Measurements from ENCODE around the gene TMEM127. TPM values are rescaled to one million over a fixed set of nuclear protein-coding genes. Genes with fewer than 3 reads are reported as not detected.
A peak's percentile ranks its signal among the peaks of the same experiment; 100 is the strongest.
"Not testable (repeated sequence)": the region's sequence is repeated elsewhere in the genome, so short reads cannot be mapped to it uniquely, and the experiment has no call there.

TMEM127 gene
- polyA plus RNA-seq, 2 donors, result 25.8 to 29.3 TPM

DNA sequence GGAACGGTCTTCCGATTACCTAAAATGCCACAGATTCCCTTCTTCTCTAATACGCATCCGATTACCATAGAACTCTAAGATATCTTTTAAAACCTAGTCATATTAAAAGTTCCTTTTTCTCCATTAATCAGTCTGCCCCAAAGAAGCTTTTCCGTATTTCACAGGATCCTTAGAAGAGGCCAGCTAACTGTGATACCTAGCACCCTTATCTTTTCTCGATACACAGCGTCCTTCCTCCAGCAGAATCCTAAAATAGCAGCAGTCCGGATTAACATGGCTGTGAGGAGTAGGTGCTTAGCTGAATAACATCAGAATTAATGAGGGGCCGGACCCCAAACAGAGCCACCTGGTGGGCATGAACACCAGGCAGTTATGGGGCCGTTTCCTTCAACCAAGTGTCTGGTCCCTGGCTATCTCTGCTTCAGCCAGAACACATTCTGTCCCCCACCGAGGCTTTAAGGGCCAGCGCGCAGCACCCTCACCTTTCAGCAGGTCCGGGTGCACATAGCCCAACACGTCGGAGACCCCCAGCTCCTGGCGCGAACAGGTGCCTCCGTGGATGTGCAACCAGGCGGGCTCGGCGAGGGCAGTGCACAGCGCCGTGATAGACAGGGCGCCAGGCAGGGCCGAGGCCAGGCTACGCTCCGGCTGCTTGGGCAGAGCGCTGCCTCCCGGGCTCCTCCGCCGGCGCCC lies 995 bp downstream of the TMEM127 start:
- no peaks in the 10 kb centered on the region for H3K27me3 ChIP-seq (ENCODE audit: control insufficient read depth in 1 of 2, insufficient read depth in 2 of 2, low read length in 2 of 2)
- peak overlapping the region; percentile 87 to 92 for H3K27ac ChIP-seq (ENCODE audit: low read depth in 2 of 2, low read length in 1 of 2)
- H3K4me1 ChIP-seq (ENCODE audit: control insufficient read depth in 2 of 2, insufficient read depth in 2 of 2, low read length in 1 of 2), result peaks cover 12 to 22% of the 10 kb centered on the region in 2 donors
- H3K9me3 ChIP-seq (ENCODE audit: control insufficient read depth in 2 of 2, insufficient read depth in 1 of 2, low read depth in 1 of 2, low read length in 1 of 2), result no peaks in the 10 kb centered on the region
- 15 to 17% methylated on average over 28 to 33 of the region's 33 CpGs for WGBS, 2 donors
- peak overlapping the region; percentile 67 to 94 for H3K4me3 ChIP-seq (ENCODE audit: low read depth in 1 of 2, low read length in 2 of 2)
- peaks cover 8 to 18% of the 10 kb centered on the region in 2 donors for H3K36me3 ChIP-seq (ENCODE audit: control insufficient read depth in 2 of 2, insufficient read depth in 2 of 2, low read length in 1 of 2)

DNA sequence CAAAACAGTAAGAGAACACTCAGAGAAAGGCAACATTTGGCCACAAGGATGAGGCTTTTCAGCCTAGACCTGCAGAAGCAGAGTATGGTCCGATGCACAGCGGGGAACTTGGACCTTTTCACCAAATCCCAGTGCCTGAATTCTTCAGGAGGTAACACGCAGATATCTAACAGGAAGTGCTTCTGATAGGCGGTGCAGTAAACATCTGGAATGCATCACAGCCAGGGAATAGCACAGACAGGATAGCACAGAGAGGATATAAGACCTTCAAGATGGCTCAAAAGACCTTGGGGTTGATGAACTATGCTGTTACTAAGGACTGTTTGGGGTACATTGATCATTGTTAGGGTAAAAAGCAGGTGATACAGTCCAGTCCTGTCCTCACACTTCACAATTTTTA lies 1.7 kb downstream of the TMEM127 start:
- peaks cover 8 to 14% of the 10 kb centered on the region in 2 donors for H3K36me3 ChIP-seq (ENCODE audit: control insufficient read depth in 2 of 2, insufficient read depth in 2 of 2, low read length in 1 of 2)
- no peak overlapping the region for H3K27ac ChIP-seq (ENCODE audit: low read depth in 2 of 2, low read length in 1 of 2)
- peak overlapping the region; percentile 4 to 67 for H3K4me3 ChIP-seq (ENCODE audit: low read depth in 1 of 2, low read length in 2 of 2)
- WGBS, 2 donors, result 70 to 71% methylated on average over 4 of the region's 4 CpGs
- H3K27me3 ChIP-seq (ENCODE audit: control insufficient read depth in 1 of 2, insufficient read depth in 2 of 2, low read length in 2 of 2), result no peaks in the 10 kb centered on the region
- no peaks in the 10 kb centered on the region for H3K9me3 ChIP-seq (ENCODE audit: control insufficient read depth in 2 of 2, insufficient read depth in 1 of 2, low read depth in 1 of 2, low read length in 1 of 2)
- H3K4me1 ChIP-seq (ENCODE audit: control insufficient read depth in 2 of 2, insufficient read depth in 2 of 2, low read length in 1 of 2), result peaks cover 15 to 24% of the 10 kb centered on the region in 2 donors

DNA sequence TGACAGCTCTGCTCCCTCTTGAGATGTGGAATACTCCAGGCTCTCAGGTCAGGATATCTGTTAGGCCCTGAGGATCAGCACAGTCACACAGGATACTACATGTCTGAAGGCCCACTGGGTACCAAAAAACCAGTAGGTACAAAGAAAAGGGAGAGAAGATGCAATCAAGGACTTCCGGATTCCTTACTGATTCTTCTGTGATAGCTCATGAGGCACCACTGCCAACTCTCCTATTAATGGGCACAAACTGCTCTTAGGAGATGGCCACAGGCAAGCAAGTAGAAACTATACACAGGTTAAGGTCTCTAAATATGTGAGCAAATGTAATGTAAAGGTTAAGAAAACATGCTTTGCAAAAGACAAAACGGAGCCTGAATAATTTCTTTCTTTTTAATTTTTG lies 3.5 kb downstream of the TMEM127 start:
- Histone ChIP-seq H3K4me3 (ENCODE audit: low read depth in 1 of 2, low read length in 2 of 2) (no peak overlapping the region), H3K27me3 (ENCODE audit: control insufficient read depth in 1 of 2, insufficient read depth in 2 of 2, low read length in 2 of 2) (no peaks in the 10 kb centered on the region), H3K9me3 (ENCODE audit: control insufficient read depth in 2 of 2, insufficient read depth in 1 of 2, low read depth in 1 of 2, low read length in 1 of 2) (no peaks in the 10 kb centered on the region), H3K27ac (ENCODE audit: low read depth in 2 of 2, low read length in 1 of 2) (no peak overlapping the region), H3K4me1 (ENCODE audit: control insufficient read depth in 2 of 2, insufficient read depth in 2 of 2, low read length in 1 of 2) (peaks cover 19 to 21% of the 10 kb centered on the region in 2 donors), H3K36me3 (ENCODE audit: control insufficient read depth in 2 of 2, insufficient read depth in 2 of 2, low read length in 1 of 2) (peaks cover 0 to 7% of the 10 kb centered on the region in 2 donors)
- 78 to 83% methylated on average over 2 of the region's 2 CpGs for WGBS, 2 donors

DNA sequence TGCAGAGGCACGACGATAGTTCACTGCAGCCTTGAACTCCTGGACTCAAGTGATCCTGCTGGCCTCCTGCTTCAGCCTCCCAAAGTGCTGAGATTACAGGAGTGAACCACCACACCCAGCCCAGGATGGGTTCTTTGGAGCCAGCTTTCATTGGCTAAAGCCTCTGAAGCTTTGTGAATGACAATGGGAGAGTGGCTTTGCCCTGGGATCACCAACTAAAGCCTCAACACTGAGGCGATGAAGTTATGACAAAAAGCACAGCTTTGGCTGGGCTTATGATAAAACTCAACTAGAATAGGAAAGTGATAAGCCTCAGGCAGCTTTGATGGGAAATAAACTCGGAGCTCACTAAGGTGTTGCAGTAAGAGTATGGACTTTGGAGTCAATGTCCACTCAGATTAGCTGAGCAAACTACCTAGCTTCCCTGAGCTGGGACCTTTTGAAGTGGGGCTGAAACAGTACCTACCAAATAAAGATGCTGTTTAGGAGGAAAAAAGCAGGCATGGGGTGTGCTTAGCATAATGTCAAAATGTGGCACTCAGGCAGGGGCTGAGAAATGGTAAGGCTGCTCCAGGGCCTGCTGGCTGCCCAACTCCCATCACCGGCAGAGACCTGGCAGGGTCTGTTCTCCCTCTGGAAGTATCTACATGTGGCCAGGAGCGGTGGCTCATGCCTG lies 4.3 kb downstream of the TMEM127 start:
- Histone ChIP-seq H3K27ac (ENCODE audit: low read depth in 2 of 2, low read length in 1 of 2) (peak overlapping the region; percentile 91 to 97), H3K36me3 (ENCODE audit: control insufficient read depth in 2 of 2, insufficient read depth in 2 of 2, low read length in 1 of 2) (peaks cover 0 to 7% of the 10 kb centered on the region in 2 donors), H3K4me3 (ENCODE audit: low read depth in 1 of 2, low read length in 2 of 2) (no peak overlapping the region), H3K9me3 (ENCODE audit: control insufficient read depth in 2 of 2, insufficient read depth in 1 of 2, low read depth in 1 of 2, low read length in 1 of 2) (no peaks in the 10 kb centered on the region), H3K27me3 (ENCODE audit: control insufficient read depth in 1 of 2, insufficient read depth in 2 of 2, low read length in 2 of 2) (no peaks in the 10 kb centered on the region), H3K4me1 (ENCODE audit: control insufficient read depth in 2 of 2, insufficient read depth in 2 of 2, low read length in 1 of 2) (peaks cover 16 to 18% of the 10 kb centered on the region in 2 donors)
- WGBS, 2 donors, result 64 to 88% methylated on average over 6 of the region's 6 CpGs

DNA sequence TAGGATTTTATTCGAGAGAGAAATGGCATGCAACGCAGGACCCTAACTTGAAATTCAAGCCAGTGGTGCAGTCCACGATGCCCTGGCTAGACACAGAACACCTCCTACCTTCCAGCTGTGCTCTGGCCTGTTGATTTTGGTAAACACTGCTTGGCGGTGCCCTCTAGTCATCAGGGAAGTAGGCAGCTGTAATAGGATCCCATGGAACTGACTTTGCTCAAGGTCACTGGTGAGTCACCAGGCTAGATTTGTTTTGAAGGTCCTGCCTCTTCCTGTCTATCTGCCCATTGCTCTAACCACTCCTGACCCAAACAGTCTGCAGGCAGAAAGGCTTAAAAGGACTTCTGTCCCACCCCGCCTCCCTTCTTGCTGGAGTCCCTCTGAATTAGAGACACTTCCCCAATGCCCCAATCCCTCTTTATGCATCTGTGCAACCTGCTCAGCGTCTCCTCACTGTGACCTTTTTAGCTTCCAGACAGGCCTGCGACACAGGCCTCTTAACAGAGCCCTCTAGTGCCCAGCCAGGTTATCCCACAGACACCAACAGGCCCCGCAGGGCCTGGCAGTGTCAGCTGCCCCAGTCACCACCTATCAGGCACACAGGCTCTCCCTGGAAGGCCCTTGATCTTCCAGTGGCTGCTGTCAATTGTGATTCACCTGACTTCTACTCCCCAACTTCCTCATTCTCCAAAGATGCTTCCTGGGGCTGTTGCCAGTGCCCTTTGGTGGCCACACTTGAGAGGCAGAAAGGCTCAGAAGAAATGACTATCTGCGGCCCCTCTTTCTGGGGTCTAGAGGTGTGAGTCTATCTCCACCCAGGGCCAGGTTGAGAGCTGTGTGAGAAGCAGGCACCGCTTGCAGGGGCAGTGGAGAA lies 5.2 kb downstream of the TMEM127 start:
- 39 to 41% methylated on average over 10 of the region's 10 CpGs for WGBS, 2 donors
- Histone ChIP-seq H3K4me3 (ENCODE audit: low read depth in 1 of 2, low read length in 2 of 2) (no peak overlapping the region), H3K36me3 (ENCODE audit: control insufficient read depth in 2 of 2, insufficient read depth in 2 of 2, low read length in 1 of 2) (peaks cover 0 to 9% of the 10 kb centered on the region in 2 donors)

DNA sequence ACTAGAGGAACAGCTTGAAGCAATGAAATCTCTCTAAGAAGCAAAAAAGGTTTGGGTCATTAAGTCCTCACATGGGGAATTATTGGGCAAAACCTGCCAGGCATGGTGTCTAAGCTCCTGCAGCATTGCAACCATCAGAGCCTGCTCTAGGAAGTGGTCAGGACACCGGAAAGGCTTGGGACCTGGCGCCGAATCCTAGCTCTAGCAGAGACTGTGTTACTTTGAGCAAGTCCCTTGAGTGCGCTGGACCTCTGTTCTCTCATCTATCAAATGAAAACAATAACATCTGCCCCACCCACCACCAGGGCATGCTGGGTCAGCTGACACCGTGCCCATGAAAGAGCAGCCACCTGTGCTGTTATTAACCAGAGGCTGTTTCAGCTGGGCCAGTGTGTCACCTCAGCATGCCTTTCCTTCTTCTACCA lies 6.3 kb downstream of the TMEM127 start:
- Histone ChIP-seq H3K4me1 (ENCODE audit: control insufficient read depth in 2 of 2, insufficient read depth in 2 of 2, low read length in 1 of 2) (peaks cover 16% of the 10 kb centered on the region in 2 donors), H3K9me3 (ENCODE audit: control insufficient read depth in 2 of 2, insufficient read depth in 1 of 2, low read depth in 1 of 2, low read length in 1 of 2) (no peaks in the 10 kb centered on the region), H3K36me3 (ENCODE audit: control insufficient read depth in 2 of 2, insufficient read depth in 2 of 2, low read length in 1 of 2) (peaks cover 2 to 15% of the 10 kb centered on the region in 2 donors), H3K27me3 (ENCODE audit: control insufficient read depth in 1 of 2, insufficient read depth in 2 of 2, low read length in 2 of 2) (no peaks in the 10 kb centered on the region), H3K4me3 (ENCODE audit: low read depth in 1 of 2, low read length in 2 of 2) (no peak overlapping the region), H3K27ac (ENCODE audit: low read depth in 2 of 2, low read length in 1 of 2) (peak overlapping the region; percentile 91 to 97)
- 52 to 71% methylated on average over 5 of the region's 5 CpGs for WGBS, 2 donors

More for the DNA sequence above, 5.2 kb downstream of the TMEM127 start:
- Histone ChIP-seq H3K4me1 (ENCODE audit: control insufficient read depth in 2 of 2, insufficient read depth in 2 of 2, low read length in 1 of 2) (peaks cover 16 to 18% of the 10 kb centered on the region in 2 donors), H3K9me3 (ENCODE audit: control insufficient read depth in 2 of 2, insufficient read depth in 1 of 2, low read depth in 1 of 2, low read length in 1 of 2) (no peaks in the 10 kb centered on the region), H3K27ac (ENCODE audit: low read depth in 2 of 2, low read length in 1 of 2) (peak overlapping the region; percentile 91 to 97), H3K27me3 (ENCODE audit: control insufficient read depth in 1 of 2, insufficient read depth in 2 of 2, low read length in 2 of 2) (no peaks in the 10 kb centered on the region)

DNA sequence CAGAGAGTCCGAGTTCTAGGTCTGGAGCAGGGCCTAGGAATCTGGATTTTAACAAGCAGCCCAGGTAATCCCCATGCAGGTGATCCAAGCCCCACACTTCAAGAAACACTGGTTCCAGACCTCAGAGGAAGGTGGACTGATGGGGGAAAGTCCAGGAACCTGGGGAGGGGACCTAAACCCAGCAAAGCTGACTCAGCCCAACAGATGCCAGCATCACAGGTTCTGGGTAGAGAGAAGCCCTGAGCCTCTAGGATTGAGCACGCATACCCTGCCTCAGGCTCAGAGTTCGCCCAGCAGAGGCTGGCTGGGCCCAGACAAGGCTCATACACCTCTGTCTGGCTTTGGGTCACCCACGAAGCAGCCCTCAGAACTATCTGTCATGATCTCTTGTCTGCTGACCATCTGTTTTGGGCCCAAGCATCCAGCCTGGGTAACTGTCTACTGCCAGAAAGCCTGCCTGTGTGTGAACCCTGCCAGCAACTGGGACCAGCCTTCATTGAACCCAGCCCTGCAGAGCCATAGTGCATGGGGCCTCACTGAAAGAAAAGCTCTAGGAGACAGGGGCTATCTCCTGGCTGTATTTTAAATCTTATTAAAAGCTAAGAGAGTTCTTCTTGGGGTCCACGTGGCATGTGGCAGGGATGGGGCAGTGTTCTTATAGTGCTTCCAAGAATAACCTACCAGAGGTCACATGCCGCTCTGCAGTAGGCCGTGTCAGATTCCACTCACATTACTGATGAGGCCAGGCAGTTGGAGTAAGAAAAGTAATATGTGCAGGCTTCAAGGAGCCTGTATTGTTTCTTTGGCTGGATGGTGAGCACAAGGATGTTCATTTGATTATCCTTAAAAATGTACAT lies 7.4 kb downstream of the TMEM127 start:
- WGBS, 2 donors, result 79 to 86% methylated on average over 7 of the region's 7 CpGs
- peaks cover 12 to 13% of the 10 kb centered on the region in 2 donors for H3K4me1 ChIP-seq (ENCODE audit: control insufficient read depth in 2 of 2, insufficient read depth in 2 of 2, low read length in 1 of 2)

DNA sequence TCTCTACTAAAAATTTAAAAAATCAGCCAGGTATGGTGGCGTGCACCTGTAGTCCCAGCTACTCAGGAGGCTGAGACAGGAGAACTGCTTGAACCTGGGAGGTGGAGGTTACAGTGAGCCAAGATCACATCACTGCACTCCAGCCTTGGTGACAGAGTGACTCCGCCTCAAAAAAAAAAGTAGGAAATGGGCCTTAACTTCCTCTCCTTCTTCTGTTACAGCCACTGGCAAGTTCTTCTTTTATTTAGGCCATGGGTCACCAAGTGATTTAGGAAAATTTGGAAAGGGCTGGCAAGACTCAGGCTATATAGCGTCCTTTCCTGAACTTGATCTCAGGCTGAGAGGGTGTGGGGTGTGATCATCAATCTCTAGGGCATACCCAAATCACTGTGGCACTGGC lies 8.1 kb downstream of the TMEM127 start:
- WGBS, 2 donors, result 86 to 91% methylated on average over 3 of the region's 3 CpGs
- not testable (repeated sequence) for H3K9me3 ChIP-seq (ENCODE audit: control insufficient read depth in 2 of 2, insufficient read depth in 1 of 2, low read depth in 1 of 2, low read length in 1 of 2); H3K27me3 ChIP-seq (ENCODE audit: control insufficient read depth in 1 of 2, insufficient read depth in 2 of 2, low read length in 2 of 2); H3K4me3 ChIP-seq (ENCODE audit: low read depth in 1 of 2, low read length in 2 of 2)
- Histone ChIP-seq H3K27ac (ENCODE audit: low read depth in 2 of 2, low read length in 1 of 2) (peak overlapping the region in 1 of 2 donors; percentile 64), H3K36me3 (ENCODE audit: control insufficient read depth in 2 of 2, insufficient read depth in 2 of 2, low read length in 1 of 2) (peaks cover 14 to 26% of the 10 kb centered on the region in 2 donors), H3K4me1 (ENCODE audit: control insufficient read depth in 2 of 2, insufficient read depth in 2 of 2, low read length in 1 of 2) (peaks cover 12 to 13% of the 10 kb centered on the region in 2 donors)

More for the DNA sequence above, 7.4 kb downstream of the TMEM127 start:
- Histone ChIP-seq H3K27ac (ENCODE audit: low read depth in 2 of 2, low read length in 1 of 2) (peak overlapping the region; percentile 8 to 64), H3K4me3 (ENCODE audit: low read depth in 1 of 2, low read length in 2 of 2) (no peak overlapping the region), H3K9me3 (ENCODE audit: control insufficient read depth in 2 of 2, insufficient read depth in 1 of 2, low read depth in 1 of 2, low read length in 1 of 2) (no peaks in the 10 kb centered on the region), H3K27me3 (ENCODE audit: control insufficient read depth in 1 of 2, insufficient read depth in 2 of 2, low read length in 2 of 2) (no peaks in the 10 kb centered on the region), H3K36me3 (ENCODE audit: control insufficient read depth in 2 of 2, insufficient read depth in 2 of 2, low read length in 1 of 2) (peaks cover 11 to 19% of the 10 kb centered on the region in 2 donors)

All from esophagus (tissue), 2 donors.